Endometrial microvascular endothelial cells (primary cell): ENCODE data around the gene DNAJB5. TPM values are rescaled to one million over a fixed set of nuclear protein-coding genes. Genes with fewer than 3 reads are reported as not detected.

Source experiments
- in situ Hi-C: cut with HindIII; loops from 2 replicates; pipeline ENCODE4 v1.10.0; 2017; ENCODE audit warnings: low sequenced_read_pairs, low pct_unique_long_range_greater_than_20kb; ENCODE audit errors: inconsistent ontology term
- total RNA-seq: library from RNA; depleted of rRNA; stranded (reverse); fragments of >200 nt; gene quantifications from one replicate; pipeline ENCODE4 v1.2.3, GENCODE V29; 2015; ENCODE audit errors: inconsistent ontology term

DNAJB5 gene
- total RNA-seq, 1 donor from 2014 or later: 8.8 TPM

GRCh38 chr9:35035851-35036701 lies 46.5 kb downstream of the DNAJB5 start:
- in situ Hi-C loops: no loop called here

- in situ Hi-C loops: no loop called here
Measured at GRCh38 chr9:35042081-35042604, 52.6 kb downstream of the DNAJB5 start.

- in situ Hi-C loops: no loop called here
Measured at GRCh38 chr9:35042891-35043545, 53.5 kb downstream of the DNAJB5 start.

GRCh38 chr9:35044071-35044470 lies 54.5 kb downstream of the DNAJB5 start:
- in situ Hi-C loops: no loop called here

Other genes starting within 250 kb of the DNAJB5 start
- gene PHF24, start 31.5 kb upstream of the DNAJB5 start, total RNA-seq: not detected
- gene VCP, start 82.9 kb downstream of the DNAJB5 start, total RNA-seq: 424 TPM
- 22.2 TPM for gene FANCG, start 90.2 kb downstream of the DNAJB5 start, total RNA-seq
- gene PIGO, start 106.8 kb downstream of the DNAJB5 start, total RNA-seq: 18.3 TPM
- 223 TPM for gene STOML2, start 113.4 kb downstream of the DNAJB5 start, total RNA-seq
- gene ATOSB, start 126.1 kb downstream of the DNAJB5 start, total RNA-seq: 34.6 TPM
- 38.5 TPM for gene UNC13B, start 172.3 kb downstream of the DNAJB5 start, total RNA-seq